DMS79 (cell line): ENCODE data around the gene DDX4.
A peak's percentile ranks its signal among the peaks of the same experiment; 100 is the strongest.
"Not testable (repeated sequence)": the region's sequence is repeated elsewhere in the genome, so short reads cannot be mapped to it uniquely, and the experiment has no call there.

Experiments
- DNase-seq: peaks from one replicate; lab custom pipeline; 2025; lab: John Stamatoyannopoulos, UW

Gene DDX4

DNA sequence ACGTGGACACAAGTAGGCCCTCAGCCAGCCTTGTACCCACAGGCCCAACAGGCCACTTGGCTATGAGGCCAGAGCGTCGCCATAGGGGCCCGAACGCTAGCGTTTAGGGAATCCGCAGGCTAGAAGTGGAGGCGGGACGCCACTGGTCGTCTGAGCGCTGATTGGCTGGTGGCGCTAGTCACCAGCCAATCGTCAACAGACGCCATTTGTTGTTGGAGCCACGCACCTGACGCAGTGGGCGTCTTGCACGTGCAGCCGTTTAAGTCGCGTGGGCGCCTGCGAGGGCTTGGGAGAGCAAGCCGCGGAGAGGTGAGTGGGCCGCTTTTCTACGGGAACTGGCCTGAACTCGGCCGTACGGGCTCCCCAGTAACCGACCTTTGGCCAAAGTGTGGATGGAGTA, at the start of gene DDX4:
DDX4 (plus strand) TSS at position 269 of the 400 bp plus-strand sequence. CDS start 903 bp downstream, outside the sequence.
- no peak for DNase-seq

DNA sequence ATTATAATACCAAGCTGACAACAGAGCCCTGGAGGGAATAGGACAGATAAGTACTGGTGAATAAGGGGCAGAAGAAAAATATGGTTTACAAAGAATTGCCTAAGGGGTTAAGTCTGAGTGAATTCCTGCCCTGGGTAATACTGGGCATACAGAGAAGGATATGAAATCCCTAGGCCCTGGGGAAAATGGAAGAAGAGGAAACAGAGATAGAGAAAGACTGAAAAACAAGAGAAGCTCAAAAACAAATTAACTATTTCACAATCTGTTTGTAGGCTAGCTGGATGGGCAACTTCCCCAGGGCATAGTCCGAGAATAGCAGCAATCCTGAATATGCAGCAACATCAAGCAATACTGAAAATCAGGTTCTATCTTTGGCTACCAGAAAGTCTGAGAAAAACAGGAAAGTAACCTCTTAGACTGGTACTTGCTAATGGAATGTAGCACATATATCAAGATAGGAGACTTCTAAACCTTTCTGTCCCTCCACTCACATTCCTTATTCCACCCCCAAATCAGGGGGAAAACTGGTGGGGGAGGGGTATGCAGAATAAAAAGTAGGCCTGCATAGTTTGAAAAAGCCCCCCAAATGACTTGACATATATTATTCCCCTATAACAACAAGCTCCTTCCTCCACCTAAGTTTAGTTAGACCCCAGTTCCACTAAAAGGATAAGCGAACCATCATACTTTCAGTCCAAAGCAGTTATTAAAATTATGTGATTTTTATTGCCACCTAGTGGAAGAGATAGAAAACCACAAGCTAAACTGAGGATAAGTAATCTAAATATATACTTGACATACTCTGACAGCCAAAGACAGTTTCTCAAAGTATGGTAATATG, 46.4 kb upstream of the DDX4 start:
- peak; percentile 6 for DNase-seq

DNA sequence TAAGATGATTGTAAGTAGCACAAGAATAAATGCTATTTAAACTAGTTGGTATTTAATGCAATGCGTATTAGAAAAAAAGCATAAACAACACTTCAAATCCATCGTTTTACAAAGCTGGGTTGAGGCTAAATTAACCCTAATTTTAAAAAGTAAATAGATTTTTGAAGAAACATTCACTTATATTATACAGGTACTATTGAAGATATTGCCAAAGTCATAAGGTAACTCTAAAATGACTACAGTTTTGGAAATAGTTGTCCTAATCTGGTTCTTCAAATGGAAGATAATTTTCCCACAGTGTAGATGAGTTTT, 45.8 kb upstream of the DDX4 start:
- DNase-seq = no peak

DNA sequence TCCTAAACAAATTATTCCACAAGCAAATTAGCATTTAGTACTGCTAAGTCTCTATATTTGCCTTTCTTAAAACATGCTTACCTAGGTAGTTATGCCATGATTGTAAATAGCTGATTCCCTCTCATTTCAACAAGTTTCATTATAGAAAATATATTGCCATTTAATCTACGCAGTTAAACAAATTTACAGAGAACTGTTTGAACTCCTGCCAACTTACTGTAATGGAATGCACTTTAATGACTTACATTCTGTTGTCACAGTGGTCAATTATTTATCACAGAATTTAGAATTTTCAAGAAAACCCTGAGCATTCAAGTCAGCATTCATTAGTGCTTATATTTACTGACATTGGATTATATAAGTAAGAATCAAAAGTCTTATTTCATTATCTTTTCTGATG, 45.4 kb upstream of the DDX4 start:
- no peak for DNase-seq

DNA sequence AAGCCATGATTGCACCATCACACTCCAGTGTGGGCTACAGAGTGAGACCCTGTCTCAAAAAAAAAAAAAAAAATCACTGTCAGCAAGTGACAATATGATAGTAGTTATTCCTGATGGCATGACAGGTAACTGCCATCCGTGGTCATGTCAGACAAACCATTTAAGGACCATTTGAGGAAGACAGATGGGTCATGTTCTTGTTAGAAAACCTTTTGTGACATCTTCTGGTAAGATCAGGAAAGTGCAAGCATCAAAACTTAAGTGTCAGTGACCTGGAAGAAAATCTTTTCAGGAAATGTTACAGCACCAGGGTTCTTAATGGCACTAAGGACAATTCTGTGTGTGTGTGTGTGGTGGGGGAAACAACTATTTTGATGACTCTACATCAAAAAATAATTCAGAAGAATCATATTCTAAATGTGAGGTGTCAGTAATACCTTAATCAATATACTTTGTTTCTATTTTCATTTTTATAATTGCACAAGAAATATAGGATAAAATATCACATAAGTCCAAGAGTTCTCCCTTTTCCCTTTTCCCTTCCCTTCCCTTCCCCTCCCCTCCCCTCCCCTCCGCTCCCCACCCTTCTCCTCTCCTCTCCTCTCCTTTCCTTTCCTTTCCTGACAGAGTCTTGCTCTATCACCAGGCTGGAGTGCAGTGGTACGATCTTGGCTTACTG, 43.6 kb upstream of the DDX4 start:
- no peak for DNase-seq

GRCh38 chr5:55696704-55697103, 41.2 kb upstream of the DDX4 start:
- not testable (repeated sequence) for DNase-seq

- no peak for DNase-seq
These were observed 38.7 kb upstream of the DDX4 start for GRCh38 chr5:55699041-55699688.

GRCh38 chr5:55700745-55701144, 37.1 kb upstream of the DDX4 start:
- no peak for DNase-seq

- no peak for DNase-seq
These were observed 36.3 kb upstream of the DDX4 start for GRCh38 chr5:55701462-55702103.

DNA sequence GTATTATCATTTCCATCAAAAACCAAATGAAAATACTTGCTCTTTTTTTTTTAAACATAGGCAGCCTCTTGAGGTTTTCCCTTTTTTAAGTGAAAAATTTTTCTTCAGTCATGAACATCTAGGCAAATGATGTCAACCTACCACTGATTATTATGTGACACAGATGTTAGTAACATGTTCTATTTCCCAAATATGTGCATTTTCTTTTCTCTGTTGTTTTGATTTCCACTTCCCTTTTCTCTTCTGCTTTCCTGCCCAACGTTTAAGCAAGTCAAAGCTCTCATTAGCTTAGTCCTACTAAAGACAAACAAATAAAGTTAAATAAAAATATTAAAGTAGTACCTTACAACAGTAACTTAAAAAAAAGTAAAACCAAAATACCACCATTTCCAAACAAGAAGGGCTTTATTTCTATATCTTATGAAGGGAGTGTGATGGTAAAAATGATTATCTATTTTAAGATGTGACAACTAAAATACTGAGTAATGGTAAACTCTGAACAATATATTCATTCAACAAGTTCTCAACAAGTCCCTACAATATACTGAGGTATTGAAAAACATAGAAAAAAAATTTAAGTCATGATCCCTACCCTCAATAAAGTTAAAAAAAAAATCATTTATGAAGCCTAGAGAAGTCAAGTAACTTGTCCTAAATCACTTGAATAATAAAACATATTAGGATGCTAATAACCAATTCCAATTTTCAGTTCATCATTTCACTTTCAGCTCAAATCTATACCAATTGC, 35.1 kb upstream of the DDX4 start:
- DNase-seq = no peak

DNA sequence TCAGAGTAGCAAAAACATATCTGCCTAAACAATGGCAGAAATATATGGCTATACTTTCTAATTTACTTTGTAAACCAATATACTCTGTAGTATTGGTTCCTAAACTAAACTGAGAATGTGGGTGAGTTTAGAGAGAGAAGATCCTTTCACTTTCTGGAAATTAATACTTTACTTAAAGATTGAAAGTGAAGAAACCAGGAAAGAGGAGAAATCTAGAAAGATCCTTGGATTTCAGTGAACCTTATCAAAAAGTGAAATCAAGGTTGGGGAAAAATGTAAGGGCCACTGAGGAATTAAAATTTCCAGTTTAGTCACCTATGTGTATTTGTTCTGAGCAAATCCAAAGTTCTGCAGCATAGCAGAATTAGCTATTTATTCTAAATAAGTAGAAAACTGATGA, 31.6 kb upstream of the DDX4 start:
- no peak for DNase-seq

DNA sequence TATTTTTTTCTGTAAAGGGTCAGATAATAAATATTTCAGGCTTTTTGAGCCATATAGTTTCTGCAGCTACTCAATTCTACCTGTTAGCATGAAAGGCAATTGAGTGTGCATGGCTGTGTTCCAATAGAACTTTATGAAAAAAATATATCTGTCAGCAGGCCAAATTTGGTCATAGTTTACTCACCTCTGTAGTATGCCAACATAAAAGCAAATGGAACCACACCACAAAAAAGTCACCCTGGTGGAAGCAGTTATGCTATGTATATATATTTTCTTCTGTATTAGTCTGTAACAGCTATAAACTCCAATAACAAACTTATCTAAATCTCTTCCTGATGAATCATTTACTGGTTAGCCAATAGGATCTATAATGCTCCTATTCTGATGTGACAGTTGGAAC, 29.1 kb upstream of the DDX4 start:
- no peak for DNase-seq

- no peak for DNase-seq
These were observed 26.3 kb upstream of the DDX4 start for GRCh38 chr5:55711507-55712022.

GRCh38 chr5:55712023-55712859, 25.6 kb upstream of the DDX4 start, which contains the start of gene SLC38A9:
SLC38A9 (minus strand) TSS chr5:55712324; CDS start chr5:55697958, 14,366 bp downstream.
- DNase-seq = peak; percentile 70

DNA sequence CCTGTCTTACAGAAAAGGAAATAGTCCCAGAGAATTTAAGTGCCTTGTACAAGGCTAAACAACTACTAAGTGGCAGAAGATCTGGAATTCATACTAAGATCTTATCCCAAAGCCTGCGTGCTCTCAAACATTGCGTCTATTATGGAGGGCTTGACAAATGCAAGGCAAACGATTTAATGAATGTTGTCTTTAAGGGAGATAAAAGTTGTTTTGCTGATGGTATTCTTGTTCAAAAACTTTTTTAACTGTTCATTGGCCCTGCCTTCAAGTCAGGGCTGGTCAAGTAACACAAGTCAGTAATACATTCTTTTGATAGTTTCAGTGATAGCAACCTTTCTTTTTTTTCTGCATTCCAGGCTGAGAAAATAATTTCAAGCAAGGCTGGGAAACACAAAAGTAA, 24.0 kb upstream of the DDX4 start:
- no peak for DNase-seq

GRCh38 chr5:55714339-55714738, 23.5 kb upstream of the DDX4 start:
- DNase-seq = no peak

DNA sequence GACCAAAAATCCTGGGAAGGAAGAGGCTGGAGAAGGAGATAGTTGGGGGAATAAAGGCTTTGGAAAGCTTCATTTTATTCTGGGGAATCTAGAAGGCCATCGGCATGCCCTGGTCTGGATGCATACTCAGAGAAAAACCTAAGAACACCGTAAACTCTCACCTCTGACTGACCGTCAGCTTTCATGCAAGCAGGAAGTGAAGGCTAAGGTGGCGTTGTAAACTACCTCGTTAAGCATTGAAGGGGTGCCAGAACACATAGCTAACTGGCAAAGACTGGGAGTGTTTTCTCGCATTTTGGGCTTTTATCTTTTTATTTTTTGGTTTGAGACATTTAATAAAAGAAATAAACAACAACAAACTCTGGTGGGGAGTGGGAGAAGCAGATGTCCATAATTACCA, 23.1 kb upstream of the DDX4 start:
- DNase-seq = no peak

DNA sequence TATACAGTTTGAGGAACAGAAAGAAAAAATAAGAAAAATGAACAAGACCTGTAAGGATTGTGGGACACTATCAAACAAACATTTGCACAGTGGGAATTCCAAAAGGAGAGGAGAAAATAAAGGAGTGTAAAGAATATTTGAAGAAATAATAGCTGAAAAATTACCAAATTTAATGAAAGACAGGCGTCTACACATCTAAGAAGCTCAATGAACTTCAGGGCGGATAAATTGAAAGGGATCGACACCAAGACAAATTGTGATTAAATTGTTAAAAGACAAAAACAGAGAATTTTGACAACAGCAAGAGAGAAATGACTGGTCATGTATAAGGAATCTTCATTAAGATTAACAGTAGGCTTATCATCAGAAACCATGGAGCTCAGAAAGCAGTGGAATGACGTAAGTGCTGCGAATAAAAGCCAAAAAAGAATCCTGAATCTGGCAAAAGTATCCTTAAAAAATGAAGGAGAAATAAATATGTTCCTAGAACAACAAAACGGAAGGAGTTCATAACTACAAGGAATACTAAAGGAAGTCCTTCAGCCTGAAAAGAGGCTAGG, 22.3 kb upstream of the DDX4 start:
- DNase-seq = no peak

DNA sequence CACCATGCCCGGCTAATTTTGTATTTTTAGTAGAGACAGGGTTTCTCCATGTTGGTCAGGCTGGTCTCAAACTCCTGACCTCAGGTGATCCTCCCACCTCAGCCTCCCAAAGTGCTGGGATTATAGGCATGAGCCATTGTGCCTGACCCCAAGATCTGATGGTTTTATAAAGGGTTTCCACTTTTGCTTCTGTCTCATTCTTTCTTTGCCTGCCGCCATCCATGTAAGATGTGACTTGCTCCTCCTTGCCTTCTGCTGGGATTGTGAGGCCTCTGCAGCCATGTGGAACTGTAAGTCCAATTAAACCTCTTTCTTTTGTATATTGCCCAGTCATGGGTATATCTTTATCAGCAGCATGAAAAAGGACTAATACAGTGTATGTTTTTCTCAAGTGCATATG, 18.8 kb upstream of the DDX4 start:
- DNase-seq = not testable (repeated sequence)

DNA sequence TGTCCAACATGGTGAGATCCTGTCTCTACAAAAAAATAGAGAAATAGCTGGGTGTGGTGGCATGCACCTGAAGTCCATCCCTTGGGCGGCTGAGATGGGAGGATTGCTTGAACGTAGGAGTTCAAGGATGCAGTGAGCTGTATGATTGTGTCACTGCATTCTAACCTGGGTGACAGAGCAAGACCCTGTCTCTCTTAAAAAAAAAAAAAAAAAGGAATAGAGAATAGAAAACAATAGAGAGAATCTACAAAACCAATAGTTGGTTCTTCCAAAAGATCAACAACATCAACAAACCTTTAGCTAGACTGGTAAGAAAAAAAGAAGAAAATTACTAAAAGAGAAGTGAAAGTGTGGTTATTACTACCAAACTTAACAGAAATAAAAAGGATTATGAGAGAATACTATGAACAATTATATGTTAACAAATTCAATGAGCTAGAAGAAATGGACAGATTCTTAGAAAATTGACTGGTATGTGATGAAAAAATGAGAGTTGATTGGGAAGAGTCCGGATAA, 17.6 kb upstream of the DDX4 start:
- no peak for DNase-seq
